HepG2 (cell line): ENCODE data around the gene C16orf86. TPM values are rescaled to one million over a fixed set of nuclear protein-coding genes. Genes with fewer than 3 reads are reported as not detected.

ENCODE experiments used
- ATAC-seq: fragments of 200-7000 bp; cut with Tn5 transposase; 3 replicates; pipeline ENCODE4 v1.9.1; 2020; ENCODE audit warnings: mild to moderate bottlenecking, moderate library complexity
- BruUV-seq: library from RNA; stranded (reverse); fragments of 400-500 nt; replicated peaks from 2 replicates; lab custom pipeline; 2021; lab: Mats Ljungman, UMichigan
- CTCF ChIA-PET: fragments of 300-600 bp; formaldehyde crosslinking; extraction: SDS; loops from one replicate; lab custom pipeline; 2021; ENCODE audit warnings: low total read pairs, inconsistent platforms, low intra/inter-chr PET ratio; lab: Yijun Ruan, JAX
- POLR2A ChIA-PET: fragments of 350-600 bp; sonication (Branson Sonifier 250); formaldehyde crosslinking; loops from one replicate; lab custom pipeline; 2020; ENCODE audit warnings: antibody characterized with exemption, inconsistent platforms; lab: Yijun Ruan, JAX
- DNase-seq: peaks from one replicate; pipeline ENCODE4 v3.0.0-alpha.2; 2015; ENCODE audit warnings: low spot score
- FAIRE-seq: peaks from 3 replicates; lab custom pipeline; 2011; peaks lifted over from hg19 to GRCh38; lab: Jason Lieb, UNC
- H2AFZ ChIP-seq: one replicate; pipeline ENCODE4 v1.6.1; 2011; ENCODE audit warnings: low read length, inconsistent platforms
- H3K27ac ChIP-seq: fragments of 300-600 bp; 3 replicates; pipeline ENCODE4 v1.8.0; 2011; ENCODE audit warnings: mixed run types, mild to moderate bottlenecking, mixed read lengths, low read length, inconsistent platforms; ENCODE audit not compliant: insufficient read depth; ENCODE audit errors: extremely low read length
- H3K27me3 ChIP-seq, 2 experiments: fragments of 200-600 bp in 1 of 2; 2 replicates in 1 of 2; 3 replicates in 1 of 2; pipeline versions ENCODE4 v1.6.0 to v1.8.0; 2011; ENCODE audit warnings: low read length in 2 of 2, mild to moderate bottlenecking in 2 of 2, moderate library complexity in 2 of 2, inconsistent platforms in 1 of 2; ENCODE audit not compliant: insufficient read depth in 2 of 2, control insufficient read depth in 1 of 2
- H3K36me3 ChIP-seq, 2 experiments: fragments of 200-600 bp in 1 of 2; replicated peaks in 1 of 2; 2 replicates in 1 of 2; 3 replicates in 1 of 2; pipeline versions ENCODE4 v1.5.1 to v1.8.0; 2011; ENCODE audit warnings: low read length in 2 of 2, inconsistent platforms in 1 of 2; ENCODE audit not compliant: insufficient read depth in 2 of 2, control insufficient read depth in 1 of 2
- H3K4me1 ChIP-seq: 2 replicates; pipeline ENCODE4 v1.5.1; 2012; ENCODE audit warnings: low read length, inconsistent platforms; ENCODE audit not compliant: insufficient read depth
- H3K4me2 ChIP-seq: 2 replicates; pipeline ENCODE4 v1.6.0; 2011; ENCODE audit warnings: low read depth, low read length, inconsistent platforms
- H3K4me3 ChIP-seq, 3 experiments: fragments of 200-600 bp in 1 of 3; sonication (generic), shearing (Covaris generic) in 1 of 3; replicated peaks in 1 of 3; 2 replicates each; pipeline ENCODE4 v1.5.1; 2011 to 2016; ENCODE audit warnings: low read length in 3 of 3, inconsistent platforms in 2 of 3, low read depth in 2 of 3, mild to moderate bottlenecking in 2 of 3, control low read depth in 1 of 3, mixed read lengths in 1 of 3; ENCODE audit not compliant: insufficient read depth in 1 of 3
- H3K79me2 ChIP-seq: one replicate; pipeline ENCODE4 v1.6.1; 2011; ENCODE audit warnings: low read length, inconsistent platforms; ENCODE audit not compliant: insufficient read depth
- H3K9ac ChIP-seq: 2 replicates; pipeline ENCODE4 v1.6.0; 2011; ENCODE audit warnings: mild to moderate bottlenecking, low read depth, low read length, inconsistent platforms; ENCODE audit not compliant: insufficient read depth
- H3K9me3 ChIP-seq: 2 replicates; pipeline ENCODE4 v1.5.1; 2012; ENCODE audit warnings: mild to moderate bottlenecking, low read length
- H4K20me1 ChIP-seq: 2 replicates; pipeline ENCODE4 v1.6.0; 2011; ENCODE audit warnings: inconsistent platforms, mild to moderate bottlenecking, low read length, moderate library complexity; ENCODE audit not compliant: insufficient read depth
- ARNT ChIP-seq: fragments of 450-650 bp; IDR thresholded peaks from 2 replicates; pipeline ENCODE4 v1.6.1; 2017
- ATF1 ChIP-seq: IDR thresholded peaks from 2 replicates; pipeline ENCODE4 v1.6.1; 2016; ENCODE audit warnings: mild to moderate bottlenecking, control low read depth
- ATF7 ChIP-seq, 2 experiments: fragments of 450-650 bp in 1 of 2; sonication (generic) in 1 of 2; formaldehyde crosslinking in 1 of 2; IDR thresholded peaks; 2 replicates each; pipeline versions ENCODE4 v1.4.0 to v1.6.1; 2016 to 2020; ENCODE audit warnings: antibody characterized with exemption in 1 of 2, mild to moderate bottlenecking in 1 of 2, missing genetic modification reagents in 1 of 2
- DNMT3B ChIP-seq: conservative IDR thresholded peaks from 2 replicates; pipeline ENCODE4 v1.6.1; 2016; ENCODE audit warnings: missing biosample characterization, control low read depth
- ELF4 ChIP-seq: sonication (generic); formaldehyde crosslinking; IDR thresholded peaks from 2 replicates; pipeline ENCODE4 v1.5.0; 2020; ENCODE audit warnings: missing genetic modification reagents, mild to moderate bottlenecking, moderate library complexity, borderline replicate concordance
- GTF3A ChIP-seq: sonication (generic); formaldehyde crosslinking; conservative IDR thresholded peaks from 2 replicates; pipeline ENCODE4 v1.4.0; 2020; ENCODE audit warnings: mild to moderate bottlenecking, missing genetic modification reagents
- MED8 ChIP-seq: sonication (generic); formaldehyde crosslinking; IDR thresholded peaks from 2 replicates; pipeline ENCODE4 v1.8.1; 2023; ENCODE audit warnings: mild to moderate bottlenecking, missing genetic modification reagents; ENCODE audit not compliant: insufficient replicate concordance
- REL ChIP-seq: sonication (generic); formaldehyde crosslinking; conservative IDR thresholded peaks from 2 replicates; pipeline ENCODE4 v1.8.0; 2022; ENCODE audit warnings: mild to moderate bottlenecking, missing genetic modification reagents, moderate library complexity
- SRSF4 ChIP-seq: fragments of 200-400 bp; formaldehyde crosslinking; IDR thresholded peaks from one replicate; pipeline ENCODE4 v1.6.1; 2018; ENCODE audit warnings: mild to moderate bottlenecking, low read depth, low read length, moderate library complexity; ENCODE audit not compliant: poor library complexity, severe bottlenecking
- TCF12 ChIP-seq, 2 experiments: fragments of 450-650 bp in 1 of 2; sonication (generic) in 1 of 2; formaldehyde crosslinking in 1 of 2; IDR thresholded peaks; 2 replicates each; pipeline versions ENCODE4 v1.6.1 to v1.8.0; 2017 to 2022; ENCODE audit warnings: antibody characterized with exemption in 1 of 2, mild to moderate bottlenecking in 1 of 2, missing genetic modification reagents in 1 of 2, moderate library complexity in 1 of 2
- TCF7L2 ChIP-seq: IDR thresholded peaks from 2 replicates; pipeline ENCODE4 v1.6.1; 2011; ENCODE audit warnings: mild to moderate bottlenecking, low read depth, low read length, moderate library complexity
- TSC22D2 ChIP-seq: sonication (generic); formaldehyde crosslinking; IDR thresholded peaks from 2 replicates; pipeline ENCODE4 v1.5.1; 2020; ENCODE audit warnings: missing genetic modification reagents, mild to moderate bottlenecking, borderline replicate concordance
- ZEB1 ChIP-seq: IDR thresholded peaks from 2 replicates; pipeline ENCODE4 v1.6.1; 2012; ENCODE audit warnings: mild to moderate bottlenecking, low read depth, inconsistent platforms; ENCODE audit not compliant: insufficient replicate concordance
- ZFP36 ChIP-seq: fragments of 150-350 bp; IDR thresholded peaks from 2 replicates; pipeline ENCODE4 v1.6.1; 2018; ENCODE audit warnings: borderline replicate concordance, low read length, low read depth; ENCODE audit not compliant: partially characterized antibody
- ZFP36L2 ChIP-seq: sonication (generic); formaldehyde crosslinking; IDR thresholded peaks from 2 replicates; pipeline ENCODE4 v1.4.0; 2020; ENCODE audit warnings: missing genetic modification reagents
- ZNF263 ChIP-seq: sonication (generic); formaldehyde crosslinking; IDR thresholded peaks from 2 replicates; pipeline ENCODE4 v1.4.0; 2020; ENCODE audit warnings: missing genetic modification reagents
- ZNF44 ChIP-seq: sonication (generic); formaldehyde crosslinking; IDR thresholded peaks from 2 replicates; pipeline ENCODE4 v1.5.1; 2020; ENCODE audit warnings: mild to moderate bottlenecking, missing genetic modification reagents
- ZNF496 ChIP-seq: sonication (generic); formaldehyde crosslinking; IDR thresholded peaks from 2 replicates; pipeline ENCODE4 v1.8.1; 2023; ENCODE audit warnings: mild to moderate bottlenecking, moderate library complexity, missing genetic modification reagents; ENCODE audit not compliant: insufficient replicate concordance
- ZNF577 ChIP-seq: sonication (generic); formaldehyde crosslinking; IDR thresholded peaks from 2 replicates; pipeline ENCODE4 v1.4.0; 2020; ENCODE audit warnings: mild to moderate bottlenecking, low read depth, missing genetic modification reagents, borderline replicate concordance
- ZNF607 ChIP-seq: sonication (generic); formaldehyde crosslinking; IDR thresholded peaks from 2 replicates; pipeline ENCODE4 v1.5.1; 2020; ENCODE audit warnings: missing genetic modification reagents, mild to moderate bottlenecking, borderline replicate concordance
- ZNF850 ChIP-seq: sonication (generic); formaldehyde crosslinking; conservative IDR thresholded peaks from 2 replicates; pipeline ENCODE4 v1.9.0; 2021; ENCODE audit warnings: mild to moderate bottlenecking, missing genetic modification reagents
- whole genome bisulfite sequencing: methylation state at CpG from one replicate; pipeline ENCODE4 v1.1.6; 2017; ENCODE audit warnings: low lambda C conversion rate; 5-methylcytosine and 5-hydroxymethylcytosine counted together
- in situ Hi-C: cut with HindIII; loops from 2 replicates; pipeline ENCODE4 v1.10.0; 2017; ENCODE audit warnings: low pct_unique_long_range_greater_than_20kb; ENCODE audit not compliant: extremely low pct_ligation_motif_present
- intact Hi-C: fragments of 100-400 bp; cut with micrococcal nuclease; formaldehyde crosslinking; loops from one replicate; pipeline ENCODE4 v1.10.0; 2022; ENCODE audit not compliant: unreplicated experiment
- polyA plus RNA-seq, 8 experiments: library from polyadenylated mRNA; depleted of rRNA in 3 of 8; stranded (reverse) in 7 of 8; unstranded in 1 of 8; fragments of >200 nt; fragmentation: Illumina TruSeq in 4 of 8; extraction: Trizol in 4 of 8; gene quantifications; 2 replicates each; pipeline versions ENCODE4 v1.2.1 to v1.2.3, GENCODE V29; 2011 to 2016; ENCODE audit warnings: low read depth in 4 of 8, missing spikeins in 1 of 8, mixed read lengths in 1 of 8; ENCODE audit not compliant: insufficient read depth in 1 of 8
- total RNA-seq, 5 experiments: library from RNA; depleted of rRNA; stranded (reverse); fragments of >200 nt; fragmentation: Illumina TruSeq; extraction: Trizol; gene quantifications; 2 replicates each; pipeline ENCODE4 v1.2.3, GENCODE V29; 2016; ENCODE audit warnings: low read depth in 1 of 5
- TF ChIP-seq, protein P1 (sequence below): sonication (generic); formaldehyde crosslinking; IDR thresholded peaks from 2 replicates; pipeline ENCODE4 v1.9.0; 2021; ENCODE audit warnings: missing genetic modification reagents, borderline replicate concordance

C16orf86 gene
- total and polyA plus RNA-seq, 2 of the 13 experiments (the other 11 are each of a cell fraction or from before 2014, with no cell fraction given): 1.5 to 3.1 TPM

DNA sequence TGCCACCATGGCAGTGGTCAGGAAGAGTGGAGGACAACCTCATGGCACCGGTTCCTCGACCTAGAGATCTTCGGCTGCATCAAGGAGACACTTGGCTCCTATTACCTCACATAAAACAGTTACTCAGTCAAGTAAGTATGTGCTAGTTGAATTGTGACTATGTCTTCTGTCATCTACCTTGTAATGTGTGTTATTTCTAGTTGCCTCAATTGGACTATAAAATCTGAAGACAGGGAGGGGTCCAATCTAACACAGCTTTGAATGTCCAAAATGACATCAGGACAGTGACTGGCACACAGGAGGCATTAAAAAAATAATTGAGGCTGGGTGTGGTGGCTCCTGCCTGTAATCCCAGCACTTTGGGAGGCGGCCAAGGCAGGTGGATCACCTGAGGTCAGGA lies 17.2 kb downstream of the C16orf86 start (continued):
- TF ChIP-seq ZFP36: no peak
- TF ChIP-seq ELF4 (CRISPR knock-in tag): no peak
- TF ChIP-seq ZNF607 (CRISPR knock-in tag): no peak
- no peak for TF ChIP-seq DNMT3B (CRISPR knock-in tag)
- no peak for TF ChIP-seq ZNF577 (CRISPR knock-in tag)

DNA sequence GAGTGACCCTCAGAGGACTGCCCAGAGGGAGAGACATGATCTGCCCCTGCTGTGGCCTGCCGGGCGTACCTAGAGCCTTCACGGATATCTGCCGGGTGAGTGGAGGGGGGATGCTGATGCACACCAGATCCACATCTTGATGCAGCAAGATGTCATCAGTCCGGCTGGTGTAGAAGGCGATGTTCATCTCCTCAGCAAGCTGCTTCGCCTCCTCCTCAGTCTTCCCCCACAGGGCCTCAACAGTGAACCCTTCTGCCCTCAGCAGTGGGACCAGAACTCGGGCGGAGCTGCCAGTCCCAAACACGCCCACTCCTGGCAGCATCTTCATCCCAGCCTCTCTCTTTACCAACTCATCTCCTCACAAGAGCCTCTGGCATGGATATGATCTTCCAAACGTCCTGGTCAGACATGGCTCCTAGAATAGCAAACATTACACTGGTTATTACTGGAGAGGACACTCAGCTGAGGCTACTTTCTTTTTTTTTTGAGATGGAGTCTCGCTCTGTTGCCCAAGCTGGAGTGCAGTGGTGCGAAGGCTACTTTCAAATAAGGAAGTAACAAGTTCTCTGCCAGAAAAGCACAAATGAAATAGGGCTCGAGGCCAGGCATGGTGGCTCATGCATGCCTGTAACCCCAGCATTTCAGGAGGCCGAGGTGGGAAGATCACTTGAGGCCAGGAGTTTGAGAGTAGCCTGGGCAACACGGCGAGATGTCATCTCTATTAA lies 18.9 kb downstream of the C16orf86 start:
- TF ChIP-seq ZNF44 (CRISPR knock-in tag) (no peak), ARNT (no peak), ZNF850 (CRISPR knock-in tag) (no peak), SRSF4 (no peak), TSC22D2 (CRISPR knock-in tag) (no peak), ATF1 (CRISPR knock-in tag) (no peak), TCF12 (IDR thresholded peaks at IDR 0.05) (no peak), TCF12 (CRISPR knock-in tag; IDR thresholded peaks at IDR 0.05) (no peak), REL (CRISPR knock-in tag) (no peak), ZNF263 (no peak), ZEB1 (no peak), MED8 (no peak), TCF7L2 (no peak), ATF7 (IDR thresholded peaks at IDR 0.05) (no peak), ATF7 (CRISPR knock-in tag; IDR thresholded peaks at IDR 0.05) (no peak), ZFP36L2 (CRISPR knock-in tag) (no peak), GTF3A (CRISPR knock-in tag) (no peak), ZNF496 (CRISPR knock-in tag) (no peak)
- TF ChIP-seq, protein P1, sequence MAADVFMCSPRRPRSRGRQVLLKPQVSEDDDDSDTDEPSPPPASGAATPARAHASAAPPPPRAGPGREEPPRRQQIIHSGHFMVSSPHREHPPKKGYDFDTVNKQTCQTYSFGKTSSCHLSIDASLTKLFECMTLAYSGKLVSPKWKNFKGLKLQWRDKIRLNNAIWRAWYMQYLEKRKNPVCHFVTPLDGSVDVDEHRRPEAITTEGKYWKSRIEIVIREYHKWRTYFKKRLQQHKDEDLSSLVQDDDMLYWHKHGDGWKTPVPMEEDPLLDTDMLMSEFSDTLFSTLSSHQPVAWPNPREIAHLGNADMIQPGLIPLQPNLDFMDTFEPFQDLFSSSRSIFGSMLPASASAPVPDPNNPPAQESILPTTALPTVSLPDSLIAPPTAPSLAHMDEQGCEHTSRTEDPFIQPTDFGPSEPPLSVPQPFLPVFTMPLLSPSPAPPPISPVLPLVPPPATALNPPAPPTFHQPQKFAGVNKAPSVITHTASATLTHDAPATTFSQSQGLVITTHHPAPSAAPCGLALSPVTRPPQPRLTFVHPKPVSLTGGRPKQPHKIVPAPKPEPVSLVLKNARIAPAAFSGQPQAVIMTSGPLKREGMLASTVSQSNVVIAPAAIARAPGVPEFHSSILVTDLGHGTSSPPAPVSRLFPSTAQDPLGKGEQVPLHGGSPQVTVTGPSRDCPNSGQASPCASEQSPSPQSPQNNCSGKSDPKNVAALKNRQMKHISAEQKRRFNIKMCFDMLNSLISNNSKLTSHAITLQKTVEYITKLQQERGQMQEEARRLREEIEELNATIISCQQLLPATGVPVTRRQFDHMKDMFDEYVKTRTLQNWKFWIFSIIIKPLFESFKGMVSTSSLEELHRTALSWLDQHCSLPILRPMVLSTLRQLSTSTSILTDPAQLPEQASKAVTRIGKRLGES (CRISPR knock-in tag): no peak
- DNase-seq: no peak
- no TSS peak for BruUV-seq
- no peak for FAIRE-seq
- H4K20me1 ChIP-seq: no peaks in the 10 kb centered on the region
- intact Hi-C loops: no loop called here
- H3K27me3 ChIP-seq: no peaks in the 10 kb centered on the region
- H3K4me1 ChIP-seq: no peaks in the 10 kb centered on the region
- H2AFZ ChIP-seq: no peak overlapping the region
- in situ Hi-C loops: no loop called here
- H3K4me3 ChIP-seq: no peak overlapping the region
- no peaks in the 10 kb centered on the region for H3K79me2 ChIP-seq
- H3K4me2 ChIP-seq: no peak overlapping the region
- no peaks in the 10 kb centered on the region for H3K9me3 ChIP-seq
- H3K27ac ChIP-seq: no peak overlapping the region
- H3K36me3 ChIP-seq: peaks cover 15 to 27% of the 10 kb centered on the region in 2 experiments
- no peak overlapping the region for H3K9ac ChIP-seq
- no peak for ATAC-seq
- ChIA-PET POLR2A (no interaction called here), CTCF (no interaction called here)
- WGBS: 95% methylated on average over 17 of the region's 17 CpGs
